ENCODE measurements around the gene KREMEN1. TPM values are rescaled to one million over a fixed set of nuclear protein-coding genes. Genes with fewer than 3 reads are reported as not detected.

The KREMEN1 gene
- total and polyA plus RNA-seq, 8 donors, result 24.6 to 49.7 (median 33.6) TPM

DNA sequence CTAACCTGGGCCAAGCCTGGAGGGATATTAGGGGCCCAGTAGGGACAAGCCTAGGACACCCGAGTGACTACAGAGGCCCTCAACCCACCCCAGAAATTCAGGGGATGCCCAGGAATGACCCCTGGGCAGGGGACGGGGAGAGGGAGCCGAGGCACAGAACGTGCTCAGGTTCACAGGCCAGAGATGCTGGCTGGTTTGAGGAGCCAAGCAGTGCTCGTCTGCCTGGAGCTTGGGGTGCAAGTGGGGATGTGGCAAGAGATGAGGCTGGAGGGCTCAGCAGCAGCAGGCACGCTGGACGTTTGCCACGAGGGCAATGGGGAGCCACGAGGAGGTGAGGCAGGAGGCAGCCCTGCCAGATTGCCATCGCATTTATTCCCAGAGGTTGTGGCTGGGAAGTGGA lies 98.9 kb downstream of the KREMEN1 start:
- peak in 1 of 4 donors; percentile 17 for DNase-seq
- Histone ChIP-seq H3K27me3 (no peaks in the 10 kb centered on the region), H3K9me3 (peaks cover 4 to 27% of the 10 kb centered on the region in 2 donors), H3K36me3 (no peaks in the 10 kb centered on the region), H3K4me1 (peaks cover 0 to 8% of the 10 kb centered on the region in 2 donors), H3K4me3 (no peak overlapping the region), H3K27ac (no peak overlapping the region)
- TF ChIP-seq, protein P1, sequence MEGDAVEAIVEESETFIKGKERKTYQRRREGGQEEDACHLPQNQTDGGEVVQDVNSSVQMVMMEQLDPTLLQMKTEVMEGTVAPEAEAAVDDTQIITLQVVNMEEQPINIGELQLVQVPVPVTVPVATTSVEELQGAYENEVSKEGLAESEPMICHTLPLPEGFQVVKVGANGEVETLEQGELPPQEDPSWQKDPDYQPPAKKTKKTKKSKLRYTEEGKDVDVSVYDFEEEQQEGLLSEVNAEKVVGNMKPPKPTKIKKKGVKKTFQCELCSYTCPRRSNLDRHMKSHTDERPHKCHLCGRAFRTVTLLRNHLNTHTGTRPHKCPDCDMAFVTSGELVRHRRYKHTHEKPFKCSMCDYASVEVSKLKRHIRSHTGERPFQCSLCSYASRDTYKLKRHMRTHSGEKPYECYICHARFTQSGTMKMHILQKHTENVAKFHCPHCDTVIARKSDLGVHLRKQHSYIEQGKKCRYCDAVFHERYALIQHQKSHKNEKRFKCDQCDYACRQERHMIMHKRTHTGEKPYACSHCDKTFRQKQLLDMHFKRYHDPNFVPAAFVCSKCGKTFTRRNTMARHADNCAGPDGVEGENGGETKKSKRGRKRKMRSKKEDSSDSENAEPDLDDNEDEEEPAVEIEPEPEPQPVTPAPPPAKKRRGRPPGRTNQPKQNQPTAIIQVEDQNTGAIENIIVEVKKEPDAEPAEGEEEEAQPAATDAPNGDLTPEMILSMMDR (IDR thresholded peaks at IDR 0.05), result no peak
- no peak for ATAC-seq
- intact Hi-C loops (cut with DNase I), result no loop called here

DNA sequence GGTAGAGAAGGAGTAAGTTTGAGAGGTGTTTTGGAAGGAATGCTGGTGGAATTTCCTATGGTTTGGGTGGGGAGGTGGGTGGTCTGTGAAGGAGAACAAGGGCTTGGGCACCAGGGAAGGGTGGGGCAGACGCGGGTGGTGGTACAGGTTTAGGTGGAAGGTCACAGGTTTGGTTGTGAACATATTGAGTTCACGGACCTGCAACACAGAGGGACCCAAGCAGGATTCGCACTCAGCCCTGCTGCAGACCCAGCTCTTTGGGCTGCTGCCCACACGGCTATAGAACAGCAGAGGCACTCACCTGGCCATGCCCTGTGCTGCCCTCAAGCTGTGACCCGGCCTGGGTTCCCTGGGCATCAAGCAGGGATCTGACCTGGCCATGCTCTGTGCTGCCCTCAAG lies 99.4 kb downstream of the KREMEN1 start:
- H3K9me3 ChIP-seq, result peaks cover 4 to 27% of the 10 kb centered on the region in 2 donors
- DNase-seq, result peak in 1 of 4 donors; percentile 6
- peaks cover 0 to 5% of the 10 kb centered on the region in 2 donors for H3K4me1 ChIP-seq
- no peaks in the 10 kb centered on the region for H3K27me3 ChIP-seq
- no peak overlapping the region for H3K4me3 ChIP-seq
- H3K27ac ChIP-seq, result no peak overlapping the region
- intact Hi-C loops (cut with DNase I), result no loop called here
- no peak for ATAC-seq
- H3K36me3 ChIP-seq, result no peaks in the 10 kb centered on the region
- TF ChIP-seq, protein P1 (IDR thresholded peaks at IDR 0.05), result no peak

DNA sequence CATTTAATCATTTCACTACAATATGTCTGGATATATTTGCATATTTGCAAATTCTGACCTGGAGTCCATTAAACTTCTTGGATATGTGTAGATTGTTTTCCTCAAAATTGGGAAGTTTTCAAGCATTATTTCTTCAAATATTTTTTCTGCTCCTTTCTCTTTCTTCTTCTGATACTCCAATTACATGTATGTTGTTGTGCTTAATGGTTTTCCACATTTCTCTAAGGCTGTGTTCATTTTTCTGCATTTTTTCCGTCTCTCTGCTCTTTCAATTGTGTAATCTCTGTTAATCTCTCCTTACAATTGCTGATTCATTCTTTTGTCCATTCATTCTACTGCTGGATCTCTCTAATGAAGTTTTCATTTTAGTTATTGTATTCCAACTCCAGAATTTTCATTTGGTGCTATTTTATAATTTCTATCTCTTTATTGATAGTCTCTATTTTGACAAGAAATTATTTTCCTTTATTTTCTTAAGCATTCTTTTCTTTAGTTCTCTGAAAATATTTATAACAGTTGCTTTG lies 102.5 kb downstream of the KREMEN1 start:
- no peak for DNase-seq
- H3K27ac ChIP-seq, result no peak overlapping the region
- no peaks in the 10 kb centered on the region for H3K36me3 ChIP-seq
- H3K27me3 ChIP-seq, result no peaks in the 10 kb centered on the region
- intact Hi-C loops (cut with DNase I), result no loop called here
- H3K4me1 ChIP-seq, result no peaks in the 10 kb centered on the region
- no peak overlapping the region for H3K4me3 ChIP-seq
- H3K9me3 ChIP-seq, result peaks cover 4 to 27% of the 10 kb centered on the region in 2 donors
- TF ChIP-seq, protein P1 (IDR thresholded peaks at IDR 0.05), result no peak
- ATAC-seq, result no peak

DNA sequence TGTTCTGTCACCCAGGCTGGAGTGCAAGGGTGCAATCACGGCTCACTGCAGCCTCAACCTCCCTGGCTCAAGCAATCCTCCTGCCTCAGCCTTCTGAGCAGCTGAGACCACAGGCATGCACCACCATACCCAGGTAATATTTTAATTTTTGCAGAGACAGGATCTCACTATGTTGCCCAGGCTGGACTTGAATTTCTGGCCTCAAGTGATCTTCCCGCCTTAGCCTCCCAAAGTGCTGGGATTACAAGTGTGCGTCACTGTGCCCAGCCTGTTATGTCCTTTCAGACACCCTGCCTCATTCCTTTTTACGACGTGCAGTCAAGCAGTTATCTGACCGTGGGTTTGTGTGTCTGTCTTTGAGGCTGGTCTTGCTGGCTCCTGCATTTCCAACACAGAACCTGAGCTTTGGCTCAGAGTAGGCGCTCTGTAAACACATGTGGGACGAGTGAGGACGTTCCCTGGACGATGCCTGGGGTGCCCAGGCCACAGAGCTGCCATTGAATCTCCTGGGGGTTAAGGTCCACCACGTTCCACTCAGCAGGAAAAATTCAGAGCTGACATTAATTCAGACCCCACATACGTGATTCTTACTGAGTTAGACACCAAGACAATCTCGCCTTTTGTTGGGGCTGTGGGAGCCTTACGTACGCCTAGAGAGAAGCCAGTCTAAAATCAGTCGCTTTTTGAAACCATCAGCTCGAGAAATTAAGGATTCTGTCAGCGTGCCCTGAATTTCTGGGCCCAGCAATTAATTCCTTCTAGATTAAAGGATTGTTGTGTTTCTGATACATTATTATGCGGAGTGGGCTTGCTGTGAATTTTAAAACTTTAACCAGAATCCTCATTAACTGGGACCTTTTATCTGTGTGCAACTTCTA lies 111.4 kb downstream of the KREMEN1 start:
- Histone ChIP-seq H3K27ac (no peak overlapping the region), H3K36me3 (no peaks in the 10 kb centered on the region), H3K27me3 (no peaks in the 10 kb centered on the region), H3K4me3 (no peak overlapping the region), H3K4me1 (no peaks in the 10 kb centered on the region), H3K9me3 (no peaks in the 10 kb centered on the region)
- intact Hi-C loops (cut with DNase I), result no loop called here
- DNase-seq, result no peak
- no peak for ATAC-seq
- TF ChIP-seq, protein P1 (IDR thresholded peaks at IDR 0.05), result no peak

DNA sequence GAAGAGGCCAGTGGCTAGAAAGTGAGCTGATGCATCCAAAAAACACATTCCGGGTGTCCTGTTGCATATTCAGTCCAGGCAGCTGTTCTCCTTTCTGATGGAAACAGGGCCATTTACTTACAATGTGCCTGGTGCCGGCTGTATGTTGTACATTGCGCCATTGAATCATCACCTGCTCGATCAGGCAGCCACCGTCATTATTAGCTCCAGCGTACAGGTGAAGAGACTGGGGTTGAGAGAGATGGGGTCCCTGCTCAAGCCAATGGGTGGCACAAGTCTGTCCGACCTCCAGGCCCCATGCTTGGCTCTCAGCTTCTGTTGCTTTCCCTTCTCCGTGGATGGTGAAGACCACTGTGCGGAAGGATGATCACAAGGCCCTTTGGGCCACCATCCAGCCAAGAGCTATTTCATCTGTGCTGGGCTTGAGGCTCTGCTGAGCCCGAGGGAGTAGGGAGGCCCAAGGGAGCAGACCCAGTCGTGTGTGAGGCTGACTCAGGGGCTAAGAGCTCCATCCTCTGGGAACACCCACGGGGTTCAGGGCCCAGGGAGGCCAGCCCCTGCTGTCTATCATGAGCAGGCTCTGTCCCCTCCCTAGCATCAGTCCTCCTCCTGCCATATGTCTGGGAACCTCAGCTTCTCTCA lies 112.1 kb downstream of the KREMEN1 start:
- TF ChIP-seq, protein P1 (IDR thresholded peaks at IDR 0.05), result no peak
- no peaks in the 10 kb centered on the region for H3K9me3 ChIP-seq
- no peaks in the 10 kb centered on the region for H3K4me1 ChIP-seq
- no peak for ATAC-seq
- H3K36me3 ChIP-seq, result no peaks in the 10 kb centered on the region
- no peaks in the 10 kb centered on the region for H3K27me3 ChIP-seq
- H3K27ac ChIP-seq, result no peak overlapping the region
- intact Hi-C loops (cut with DNase I), result no loop called here
- peak in 2 of 4 donors; percentile 18 to 27 for DNase-seq
- H3K4me3 ChIP-seq, result no peak overlapping the region
